Body of pancreas (tissue), 4 donors: ENCODE data around the gene HMCN2.
"Not testable (repeated sequence)": the region's sequence is repeated elsewhere in the genome, so short reads cannot be mapped to it uniquely, and the experiment has no call there.

Experiments
- CTCF ChIP-seq, 7 experiments: fragments of 450-650 bp in 4 of 7; fragments of 200-600 bp in 3 of 7; sonication (generic) in 3 of 7; IDR thresholded peaks; one replicate each; pipeline ENCODE4 v1.5.1; 2016 to 2019; ENCODE audit warnings: antibody characterized with exemption in 7 of 7
- POLR2A ChIP-seq, 3 donors: fragments of 450-650 bp; IDR thresholded peaks; one replicate each; pipeline ENCODE4 v1.6.1; 2016; ENCODE audit warnings: antibody characterized with exemption in 3 of 3, mild to moderate bottlenecking in 2 of 3

DNA sequence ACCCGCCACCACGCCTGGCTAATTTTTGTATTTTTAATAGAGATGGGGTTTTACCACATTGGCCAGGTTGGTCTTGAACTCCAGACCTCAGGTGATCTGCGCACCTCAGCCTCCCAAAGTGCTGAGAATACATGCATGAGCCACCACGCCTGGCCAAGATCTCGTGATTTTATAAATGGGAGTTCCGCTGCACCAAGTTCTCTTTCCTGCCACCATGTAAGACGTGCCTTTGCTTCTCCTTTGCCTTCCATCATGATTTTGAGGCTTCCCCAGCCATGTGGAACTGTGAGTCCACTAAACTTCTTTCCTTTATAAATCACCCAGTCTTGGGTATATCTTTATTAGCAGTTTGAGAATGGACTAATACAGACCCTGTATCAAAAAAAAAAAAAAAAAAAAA lies 7.4 kb upstream of the HMCN2 start:
- not testable (repeated sequence) for TF ChIP-seq POLR2A, CTCF (IDR thresholded peaks at IDR 0.05)
